Endodermal cell (in vitro differentiated cells): ENCODE data around the gene CABP1. TPM values are rescaled to one million over a fixed set of nuclear protein-coding genes. Genes with fewer than 3 reads are reported as not detected.

ENCODE experiments used
- DNase-seq: peaks from one replicate; pipeline ENCODE4 v3.0.0-alpha.2; 2017
- H3K27ac ChIP-seq: 2 replicates; pipeline ENCODE4 v1.5.1; 2013; ENCODE audit warnings: mild to moderate bottlenecking, low read depth, low read length, moderate library complexity
- H3K27me3 ChIP-seq: 2 replicates; pipeline ENCODE4 v1.6.1; 2013; ENCODE audit warnings: mild to moderate bottlenecking, low read length, moderate library complexity; ENCODE audit not compliant: insufficient read depth, control insufficient read depth, poor library complexity, severe bottlenecking
- H3K36me3 ChIP-seq: 2 replicates; pipeline ENCODE4 v1.7.0; 2013; ENCODE audit warnings: mild to moderate bottlenecking, low read length, moderate library complexity; ENCODE audit not compliant: control insufficient read depth, insufficient read depth
- H3K4me1 ChIP-seq: one replicate; pipeline ENCODE4 v1.7.0; 2013; ENCODE audit warnings: low read length; ENCODE audit not compliant: control insufficient read depth, insufficient read depth
- H3K4me3 ChIP-seq: 2 replicates; pipeline ENCODE4 v1.5.1; 2013; ENCODE audit warnings: mild to moderate bottlenecking, low read length, moderate library complexity
- H3K9ac ChIP-seq: 2 replicates; pipeline ENCODE4 v1.6.1; 2013; ENCODE audit warnings: mild to moderate bottlenecking, low read length, moderate library complexity; ENCODE audit not compliant: poor library complexity, severe bottlenecking; ENCODE audit errors: extremely low read depth
- H3K9me3 ChIP-seq: 2 replicates; pipeline ENCODE4 v1.6.1; 2013; ENCODE audit warnings: mild to moderate bottlenecking, low read length, moderate library complexity; ENCODE audit not compliant: control insufficient read depth
- H3K27ac Mint-ChIP-seq: 2 replicates; pipeline ENCODE4 v1.8.0; 2020; ENCODE audit warnings: mixed read lengths
- H3K27me3 Mint-ChIP-seq: 2 replicates; pipeline ENCODE4 v1.8.0; 2021; ENCODE audit warnings: mild to moderate bottlenecking, mixed read lengths; ENCODE audit not compliant: insufficient read depth
- H3K36me3 Mint-ChIP-seq: 2 replicates; pipeline ENCODE4 v1.8.0; 2020; ENCODE audit warnings: low read depth, mixed read lengths
- H3K4me1 Mint-ChIP-seq: 2 replicates; pipeline ENCODE4 v1.8.0; 2020; ENCODE audit warnings: mixed read lengths
- H3K4me3 Mint-ChIP-seq: 2 replicates; pipeline ENCODE4 v1.8.0; 2020; ENCODE audit warnings: mild to moderate bottlenecking, moderate library complexity, mixed read lengths
- H3K9me3 Mint-ChIP-seq: 2 replicates; pipeline ENCODE4 v1.8.0; 2020; ENCODE audit warnings: mild to moderate bottlenecking, mixed read lengths
- WGBS, 2 experiments: methylation state at CpG; one replicate each; pipeline versions ENCODE4 v1.1.5 to v1.1.7; 2013; ENCODE audit warnings: missing lambda C conversion rate in 2 of 2, mixed read lengths in 1 of 2; ENCODE audit not compliant: insufficient coverage in 1 of 2, insufficient read length in 1 of 2; 5-methylcytosine and 5-hydroxymethylcytosine counted together
- total RNA-seq, 2 donors: library from RNA; stranded (reverse); fragmentation: NEBNext Ultra II Directional in 1 of 2; extraction: Animal tissue kit (Norgen Biotek cat#: 25700) in 1 of 2; gene quantifications; 2 replicates in 1 of 2; 3 replicates in 1 of 2; pipeline ENCODE4 v1.2.1, GENCODE V29; 2021
- TF ChIP-seq, protein P1 (sequence below): fragments of 200-600 bp; sonication (generic); conservative IDR thresholded peaks from 2 replicates; pipeline ENCODE4 v1.5.0; 2021; ENCODE audit warnings: antibody characterized with exemption, mild to moderate bottlenecking

Gene CABP1
- total RNA-seq, 2 donors from 2014 or later, result 0.29 to 0.86 TPM

- 82 to 94% methylated on average over 5 of the region's 5 CpGs for WGBS, 2 experiments
- H3K4me3 Mint-ChIP-seq, result no peak overlapping the region
- Histone ChIP-seq H3K9me3 (no peaks in the 10 kb centered on the region), H3K9ac (no peak overlapping the region), H3K27me3 (no peaks in the 10 kb centered on the region), H3K4me1 (no peaks in the 10 kb centered on the region), H3K36me3 (no peaks in the 10 kb centered on the region), H3K4me3 (no peak overlapping the region), H3K27ac (no peak overlapping the region)
- no peak overlapping the region for H3K27ac Mint-ChIP-seq
- DNase-seq, result no peak
- peaks cover 5% of the 10 kb centered on the region for H3K4me1 Mint-ChIP-seq
- no peaks in the 10 kb centered on the region for H3K9me3 Mint-ChIP-seq
- H3K36me3 Mint-ChIP-seq, result no peaks in the 10 kb centered on the region
- no peaks in the 10 kb centered on the region for H3K27me3 Mint-ChIP-seq
- TF ChIP-seq, protein P1, sequence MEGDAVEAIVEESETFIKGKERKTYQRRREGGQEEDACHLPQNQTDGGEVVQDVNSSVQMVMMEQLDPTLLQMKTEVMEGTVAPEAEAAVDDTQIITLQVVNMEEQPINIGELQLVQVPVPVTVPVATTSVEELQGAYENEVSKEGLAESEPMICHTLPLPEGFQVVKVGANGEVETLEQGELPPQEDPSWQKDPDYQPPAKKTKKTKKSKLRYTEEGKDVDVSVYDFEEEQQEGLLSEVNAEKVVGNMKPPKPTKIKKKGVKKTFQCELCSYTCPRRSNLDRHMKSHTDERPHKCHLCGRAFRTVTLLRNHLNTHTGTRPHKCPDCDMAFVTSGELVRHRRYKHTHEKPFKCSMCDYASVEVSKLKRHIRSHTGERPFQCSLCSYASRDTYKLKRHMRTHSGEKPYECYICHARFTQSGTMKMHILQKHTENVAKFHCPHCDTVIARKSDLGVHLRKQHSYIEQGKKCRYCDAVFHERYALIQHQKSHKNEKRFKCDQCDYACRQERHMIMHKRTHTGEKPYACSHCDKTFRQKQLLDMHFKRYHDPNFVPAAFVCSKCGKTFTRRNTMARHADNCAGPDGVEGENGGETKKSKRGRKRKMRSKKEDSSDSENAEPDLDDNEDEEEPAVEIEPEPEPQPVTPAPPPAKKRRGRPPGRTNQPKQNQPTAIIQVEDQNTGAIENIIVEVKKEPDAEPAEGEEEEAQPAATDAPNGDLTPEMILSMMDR, result no peak
These were observed 30.2 kb downstream of the CABP1 start for GRCh38 chr12:120670667-120671066.

DNA sequence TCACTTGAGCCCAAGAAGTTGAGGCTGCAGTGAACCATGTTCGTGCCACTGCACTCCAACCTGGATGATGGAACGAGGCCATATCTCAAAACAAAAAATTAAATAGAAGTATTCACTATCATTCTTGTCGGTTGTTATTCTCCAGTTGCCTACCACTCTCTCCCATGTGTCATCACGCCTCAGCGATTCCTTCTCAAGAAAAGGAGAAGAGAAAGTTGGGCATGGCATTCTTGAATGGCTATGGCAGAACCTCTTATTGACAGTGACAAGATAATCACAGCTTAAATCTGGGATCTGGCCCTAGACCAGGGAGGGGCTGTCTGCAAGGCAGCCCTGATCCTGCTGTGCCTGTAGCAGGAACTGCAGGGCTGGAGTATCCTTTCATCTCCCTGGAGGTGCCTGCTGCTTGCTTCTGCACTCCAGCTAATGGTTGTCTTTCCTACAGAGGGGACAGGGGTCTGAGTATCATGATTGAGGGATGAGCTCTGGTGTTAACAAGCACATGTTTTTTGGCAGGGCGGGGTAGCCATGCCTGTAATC lies 33.7 kb downstream of the CABP1 start:
- TF ChIP-seq, protein P1, result no peak
- no peak for DNase-seq
- Histone ChIP-seq H3K4me1 (no peaks in the 10 kb centered on the region), H3K4me3 (no peak overlapping the region), H3K36me3 (no peaks in the 10 kb centered on the region), H3K27ac (no peak overlapping the region), H3K27me3 (no peaks in the 10 kb centered on the region), H3K9ac (no peak overlapping the region), H3K9me3 (no peaks in the 10 kb centered on the region)
- Mint-ChIP-seq H3K9me3 (no peaks in the 10 kb centered on the region), H3K4me1 (no peaks in the 10 kb centered on the region), H3K27ac (no peak overlapping the region), H3K27me3 (no peaks in the 10 kb centered on the region), H3K36me3 (no peaks in the 10 kb centered on the region), H3K4me3 (no peak overlapping the region)
- 89 to 95% methylated on average over 6 of the region's 6 CpGs for WGBS, 2 experiments

GRCh38 chr12:120677765-120678473 lies 37.5 kb downstream of the CABP1 start:
- H3K4me1 ChIP-seq, result no peaks in the 10 kb centered on the region
- Mint-ChIP-seq H3K4me3 (no peak overlapping the region), H3K36me3 (no peaks in the 10 kb centered on the region), H3K4me1 (no peaks in the 10 kb centered on the region), H3K27ac (no peak overlapping the region), H3K27me3 (no peaks in the 10 kb centered on the region), H3K9me3 (no peaks in the 10 kb centered on the region)
- no peak overlapping the region for H3K4me3 ChIP-seq
- H3K27ac ChIP-seq, result no peak overlapping the region
- no peaks in the 10 kb centered on the region for H3K27me3 ChIP-seq
- TF ChIP-seq, protein P1, result no peak
- 83 to 92% methylated on average over 5 to 7 of the region's 7 CpGs for WGBS, 2 experiments
- no peak overlapping the region for H3K9ac ChIP-seq
- no peak for DNase-seq
- no peaks in the 10 kb centered on the region for H3K36me3 ChIP-seq
- no peaks in the 10 kb centered on the region for H3K9me3 ChIP-seq
